Thyroid gland (tissue), 4 donors: ENCODE results near the gene CST7.

Experiments used
- CTCF ChIP-seq, 6 experiments: fragments of 200-600 bp in 3 of 6; fragments of 450-650 bp in 3 of 6; sonication (generic) in 3 of 6; IDR thresholded peaks; one replicate each; pipeline ENCODE4 v1.5.1; 2016 to 2019; ENCODE audit warnings: antibody characterized with exemption in 6 of 6, mild to moderate bottlenecking in 2 of 6, inconsistent platforms in 1 of 6, moderate library complexity in 1 of 6
- POLR2A ChIP-seq, 2 donors: fragments of 450-650 bp; IDR thresholded peaks; one replicate each; pipeline ENCODE4 v1.6.1; 2017; ENCODE audit warnings: antibody characterized with exemption in 2 of 2, mild to moderate bottlenecking in 2 of 2, moderate library complexity in 1 of 2

- TF ChIP-seq CTCF (IDR thresholded peaks at IDR 0.05) (no peak), POLR2A (IDR thresholded peaks at IDR 0.05) (no peak)
Measured at GRCh38 chr20:24970754-24971153, 21.7 kb downstream of the CST7 start.
